GM18951 (cell line): ENCODE data around the gene DSG2.

Source experiments
- POLR2A ChIP-seq: IDR thresholded peaks from 4 replicates; pipeline ENCODE4 v1.6.1; 2011; ENCODE audit warnings: mild to moderate bottlenecking; ENCODE audit not compliant: insufficient read length, insufficient read depth; ENCODE audit errors: extremely low read depth
- in situ Hi-C: fragments of 300-500 bp; cut with MboI; formaldehyde crosslinking; loops from one replicate; pipeline ENCODE4 v1.12.0; 2022; ENCODE audit warnings: low sequenced_read_pairs, mixed read lengths, inconsistent platforms; ENCODE audit not compliant: unreplicated experiment

DSG2 gene

GRCh38 chr18:31497836-31498573, at the start of gene DSG2:
Gene DSG2, plus strand, starts transcription at chr18:31498177. Its CDS starts 75 bp downstream, at chr18:31498252.
- in situ Hi-C loops = no loop called here
- peak; percentile 59 for TF ChIP-seq POLR2A

DNA sequence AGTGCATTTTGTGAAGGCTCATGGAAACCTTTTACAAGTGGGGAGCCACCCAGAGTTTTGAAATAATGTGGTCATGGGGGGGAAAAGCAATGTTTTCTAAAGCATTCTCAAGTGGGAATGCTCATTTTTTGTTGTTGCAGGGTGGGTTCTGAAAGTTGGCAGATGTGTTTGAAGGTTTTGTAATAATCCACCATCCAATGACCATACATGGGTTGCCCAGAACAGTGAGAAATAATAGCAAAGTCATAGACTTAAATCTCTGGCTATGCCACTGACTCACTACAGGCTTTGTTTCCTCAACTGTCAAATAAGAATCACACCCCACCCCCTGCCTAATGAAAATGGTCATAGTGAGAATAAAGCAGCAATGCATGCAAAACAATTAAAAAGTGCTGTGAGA, 47.6 kb upstream of the DSG2 start:
- in situ Hi-C loops = no loop called here
- TF ChIP-seq POLR2A = no peak

DNA sequence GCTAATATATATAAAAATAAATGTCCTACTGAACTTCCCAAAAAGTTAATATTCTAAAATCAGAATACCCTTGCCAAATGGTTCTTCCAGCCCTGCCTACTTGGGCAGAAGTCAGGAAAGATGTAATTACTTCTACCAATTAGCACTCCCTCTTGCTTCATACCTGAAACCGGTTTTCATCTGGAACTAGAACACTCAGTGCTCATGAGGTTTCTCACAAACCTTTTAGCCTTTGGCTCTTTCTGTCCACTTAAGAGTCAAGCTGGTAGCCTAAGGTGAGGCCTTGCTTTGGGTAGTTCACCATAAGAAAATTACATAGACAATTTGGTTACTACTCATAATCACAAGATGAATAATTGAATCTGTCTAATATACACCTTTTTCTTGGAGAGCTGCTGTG, 46.4 kb upstream of the DSG2 start:
- TF ChIP-seq POLR2A = no peak
- in situ Hi-C loops = no loop called here

- in situ Hi-C loops = no loop called here
- TF ChIP-seq POLR2A = no peak
These were observed 43.8 kb upstream of the DSG2 start for GRCh38 chr18:31454066-31454708.

GRCh38 chr18:31469629-31470028, 28.3 kb upstream of the DSG2 start:
- TF ChIP-seq POLR2A = no peak
- in situ Hi-C loops = no loop called here

GRCh38 chr18:31478688-31479087, 19.3 kb upstream of the DSG2 start:
- no peak for TF ChIP-seq POLR2A
- in situ Hi-C loops = no loop called here

DNA sequence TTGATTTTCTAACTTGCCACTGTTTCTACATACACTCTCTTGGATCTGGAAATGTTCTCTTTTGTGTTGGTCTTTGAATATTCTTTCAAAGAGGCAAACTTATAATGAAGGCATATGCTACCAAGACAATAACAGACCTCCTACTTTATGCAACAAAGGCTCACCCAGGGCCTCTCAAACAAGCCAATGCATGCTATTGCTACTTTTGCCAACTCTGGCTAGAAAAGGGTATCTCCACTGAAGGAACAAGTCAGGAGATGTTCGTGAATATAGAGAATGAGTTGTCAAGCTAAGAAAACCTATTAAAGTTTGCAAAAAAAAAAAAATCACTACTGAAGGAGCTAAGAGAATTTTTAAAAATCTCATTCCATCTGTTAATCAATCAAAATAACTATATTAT, 15.9 kb upstream of the DSG2 start:
- in situ Hi-C loops = no loop called here
- TF ChIP-seq POLR2A = no peak

- TF ChIP-seq POLR2A = no peak
- in situ Hi-C loops = no loop called here
These were observed 14.6 kb upstream of the DSG2 start for GRCh38 chr18:31483396-31483795.

DNA sequence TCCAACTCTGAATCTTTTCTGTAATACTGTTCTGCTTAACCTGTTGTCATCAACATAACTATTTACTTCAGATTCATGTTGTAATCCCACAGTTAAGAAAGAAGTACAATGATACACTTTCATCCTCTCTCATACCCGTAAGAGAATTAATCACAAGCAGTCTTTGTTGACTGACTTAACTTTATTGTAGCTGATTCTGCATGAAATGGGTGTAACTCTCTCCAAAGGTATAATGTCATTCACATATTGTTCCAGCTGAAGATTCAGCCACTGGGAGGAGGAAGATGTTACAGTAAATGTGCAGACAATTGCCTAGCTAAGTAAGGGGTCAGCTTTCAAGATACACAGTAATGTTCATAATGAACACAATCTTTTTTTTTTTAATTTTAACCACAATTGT, 13.5 kb upstream of the DSG2 start:
- no peak for TF ChIP-seq POLR2A

GRCh38 chr18:31486165-31486564, 11.8 kb upstream of the DSG2 start:
- in situ Hi-C loops = no loop called here
- TF ChIP-seq POLR2A = no peak

More for the DNA sequence above, 13.5 kb upstream of the DSG2 start:
- in situ Hi-C loops = no loop called here

DNA sequence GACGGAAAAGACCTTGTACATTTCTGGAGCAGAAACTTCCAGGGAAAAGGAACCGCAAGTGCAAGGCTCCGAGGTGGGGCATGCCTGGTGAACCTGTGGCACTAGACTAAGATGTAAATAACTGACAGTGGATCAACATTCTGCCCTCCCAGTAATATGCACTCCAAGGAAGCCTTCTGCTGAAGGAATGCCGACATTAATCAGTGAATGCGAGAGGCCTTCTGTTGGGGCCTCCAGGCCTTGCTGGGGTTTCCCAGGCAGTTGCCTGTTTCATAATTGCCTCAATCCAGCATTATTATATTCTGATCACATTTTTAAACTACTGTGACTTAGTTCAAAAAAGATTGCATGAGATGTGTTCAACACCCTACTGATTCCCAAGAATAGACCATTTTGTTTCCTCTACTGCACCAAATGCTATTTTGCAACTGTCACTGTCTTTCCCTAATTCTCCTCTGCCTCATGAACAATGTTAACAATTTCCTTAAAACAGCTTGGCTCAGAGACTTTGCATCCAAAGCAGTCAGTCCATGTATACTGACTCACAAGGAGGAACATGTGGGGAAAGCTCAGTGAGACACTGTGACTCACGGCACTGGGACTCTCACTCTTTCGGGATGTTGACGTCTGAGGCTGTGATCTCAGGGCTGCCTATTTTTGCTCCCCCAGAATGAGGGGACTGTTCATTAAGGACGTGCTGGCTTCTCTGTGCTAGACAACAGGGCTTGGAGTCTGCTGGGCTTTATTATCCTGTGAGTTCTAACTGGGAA, 10.5 kb upstream of the DSG2 start:
- in situ Hi-C loops = no loop called here
- no peak for TF ChIP-seq POLR2A

DNA sequence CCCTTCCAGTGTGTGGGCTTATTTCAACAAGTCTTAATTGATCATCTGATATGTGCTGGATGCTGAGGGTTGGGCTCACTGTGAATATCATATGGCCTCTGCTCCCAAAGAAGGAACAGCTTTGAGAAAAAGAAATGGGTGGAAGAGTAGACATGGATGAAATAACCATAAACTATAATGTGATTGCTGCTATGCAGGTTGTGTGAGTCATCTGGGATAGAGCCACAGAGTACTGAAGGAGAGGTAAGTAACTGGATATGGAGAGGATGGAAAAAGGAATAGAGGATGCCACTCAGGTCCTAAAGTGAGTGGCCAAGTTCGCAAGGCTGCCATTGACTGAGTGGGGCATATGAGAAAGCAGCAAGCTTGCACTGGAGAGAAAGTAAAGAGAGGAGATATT, 8.7 kb upstream of the DSG2 start:
- no peak for TF ChIP-seq POLR2A
- in situ Hi-C loops = no loop called here

DNA sequence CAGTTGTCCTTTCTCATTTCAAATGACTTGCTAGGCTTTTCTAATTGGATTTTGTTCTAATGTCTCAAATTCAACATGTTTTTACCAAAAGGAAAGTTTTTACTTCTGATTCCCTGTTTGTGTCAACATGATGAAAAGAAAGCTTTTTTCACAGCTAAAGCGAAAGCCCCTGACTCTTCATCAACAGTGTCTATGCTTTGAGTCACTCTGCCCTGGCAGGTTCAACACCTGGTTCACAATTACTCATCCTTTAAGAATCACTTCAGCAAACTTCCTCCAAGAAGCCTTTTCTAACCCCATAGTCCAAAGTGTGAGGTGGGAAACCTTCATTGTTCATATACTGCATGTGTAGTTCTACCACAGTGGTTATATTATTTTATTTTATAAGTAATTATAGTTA, 7.6 kb upstream of the DSG2 start:
- no peak for TF ChIP-seq POLR2A
- in situ Hi-C loops = no loop called here
